Activated gamma-delta T cell (primary cell): Measurements from ENCODE around the gene PHF21B.

Experiments used
- DNase-seq: peaks from one replicate; lab custom pipeline; 2025; lab: John Stamatoyannopoulos, UW

PHF21B gene

DNA sequence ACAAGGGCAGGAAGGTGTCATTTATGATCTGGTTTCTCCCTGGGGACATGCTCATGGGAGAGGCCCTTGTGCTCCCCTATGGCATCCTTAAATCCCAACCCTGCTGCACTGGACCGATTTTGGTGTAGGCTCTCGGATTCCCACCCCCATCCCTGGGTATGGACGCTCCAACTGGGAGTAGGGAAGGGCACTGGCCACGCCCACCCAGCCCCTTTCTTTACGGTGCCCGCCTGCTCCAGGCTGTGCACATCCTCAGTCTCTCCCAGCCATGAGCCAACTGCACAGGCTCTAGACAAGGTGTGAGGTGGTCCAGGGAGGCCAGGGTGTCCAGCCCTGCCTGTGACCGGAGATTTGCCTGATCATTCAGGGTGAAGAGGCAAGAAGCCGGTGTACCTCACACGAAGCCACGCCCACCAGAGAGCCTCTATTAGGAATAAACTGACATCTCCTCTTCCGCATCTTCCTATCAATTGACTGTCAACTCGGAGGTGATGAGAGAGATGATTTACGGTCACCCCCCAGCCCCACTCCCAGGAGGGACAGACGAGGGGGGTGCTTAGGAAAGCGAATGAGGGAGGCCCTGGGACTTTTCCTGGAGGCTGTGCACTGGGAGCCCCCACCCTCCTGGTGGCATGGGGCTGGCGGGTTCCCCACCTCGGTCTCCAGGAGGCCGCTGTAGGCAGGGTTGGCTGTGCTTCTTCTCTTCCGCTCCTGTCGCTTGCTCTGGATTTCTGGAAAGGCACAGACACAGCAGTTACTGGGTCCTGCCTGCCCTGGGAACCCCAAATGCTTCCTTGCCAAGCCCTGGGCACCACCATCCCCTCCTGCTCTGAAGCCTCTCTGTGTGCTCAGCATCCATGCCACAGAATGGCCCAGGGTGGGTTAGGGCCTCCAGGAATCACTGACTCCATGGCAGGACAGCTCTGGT is 116.7 kb downstream of the PHF21B start:
- DNase-seq, result no peak

DNA sequence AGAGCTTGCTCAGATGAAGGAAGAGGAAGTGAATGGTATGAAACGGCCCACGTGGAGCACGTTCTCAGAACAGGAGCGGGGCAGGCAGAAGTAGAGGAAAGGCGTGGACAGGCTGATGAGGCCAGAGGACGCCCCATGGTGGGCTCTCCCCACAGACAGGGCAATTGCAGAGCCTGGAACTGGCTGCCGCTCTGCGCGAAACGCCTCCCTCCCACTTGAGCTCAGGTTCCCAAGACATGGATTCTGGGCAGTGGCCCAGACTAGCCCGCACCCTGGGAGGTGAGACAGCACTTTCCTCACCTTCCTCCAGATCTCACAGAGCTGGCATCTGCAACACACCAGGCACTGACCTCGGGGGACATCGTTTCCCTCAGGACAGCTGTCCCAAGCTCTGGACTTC is 117.6 kb downstream of the PHF21B start:
- no peak for DNase-seq

- DNase-seq, result no peak
These were observed 118.0 kb downstream of the PHF21B start for GRCh38 chr22:44891791-44892190.

GRCh38 chr22:44891293-44891747 is 118.5 kb downstream of the PHF21B start:
- no peak for DNase-seq

DNA sequence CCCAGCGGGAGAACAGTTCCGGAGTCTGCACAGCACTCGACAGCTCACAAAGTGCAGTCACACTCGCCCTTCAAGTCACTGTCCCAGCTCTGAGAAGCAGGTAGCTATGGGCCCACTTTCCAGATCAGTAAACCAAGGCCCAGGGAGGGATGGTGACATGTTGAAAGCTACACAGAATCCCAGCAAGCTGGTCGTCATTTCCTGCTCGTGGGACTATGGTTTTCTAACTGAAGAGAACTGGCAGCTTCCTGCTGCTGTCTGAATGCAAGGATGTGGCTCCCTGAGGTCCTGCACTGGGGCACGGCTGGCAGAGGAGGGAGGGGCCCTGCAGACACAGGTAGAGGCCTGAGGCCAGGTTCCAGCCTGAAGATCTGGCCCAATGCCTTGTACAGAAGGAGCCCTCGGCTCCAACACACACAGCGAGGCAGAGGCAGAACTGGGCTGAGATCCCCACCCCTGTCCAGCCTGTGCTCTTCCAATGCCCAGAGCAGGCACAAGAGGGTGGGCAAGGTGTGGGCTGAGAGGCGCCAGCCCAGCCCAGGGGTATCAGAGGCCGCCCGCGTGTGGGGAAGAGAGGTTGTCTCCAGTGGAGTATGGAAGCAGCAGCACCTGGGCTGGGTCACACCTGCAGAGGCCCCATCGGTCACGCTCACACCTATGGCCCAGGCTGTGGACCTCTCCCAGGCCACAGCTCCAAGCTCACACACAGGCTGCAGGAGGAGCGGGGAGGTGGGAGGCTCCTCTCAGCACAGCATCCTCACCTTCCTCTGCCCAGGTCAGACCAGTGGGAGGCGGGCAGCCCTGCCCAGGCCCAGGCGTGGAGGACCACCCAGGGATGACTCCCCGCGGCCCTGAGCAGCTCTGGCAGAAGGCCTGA is 119.2 kb downstream of the PHF21B start:
- no peak for DNase-seq

DNA sequence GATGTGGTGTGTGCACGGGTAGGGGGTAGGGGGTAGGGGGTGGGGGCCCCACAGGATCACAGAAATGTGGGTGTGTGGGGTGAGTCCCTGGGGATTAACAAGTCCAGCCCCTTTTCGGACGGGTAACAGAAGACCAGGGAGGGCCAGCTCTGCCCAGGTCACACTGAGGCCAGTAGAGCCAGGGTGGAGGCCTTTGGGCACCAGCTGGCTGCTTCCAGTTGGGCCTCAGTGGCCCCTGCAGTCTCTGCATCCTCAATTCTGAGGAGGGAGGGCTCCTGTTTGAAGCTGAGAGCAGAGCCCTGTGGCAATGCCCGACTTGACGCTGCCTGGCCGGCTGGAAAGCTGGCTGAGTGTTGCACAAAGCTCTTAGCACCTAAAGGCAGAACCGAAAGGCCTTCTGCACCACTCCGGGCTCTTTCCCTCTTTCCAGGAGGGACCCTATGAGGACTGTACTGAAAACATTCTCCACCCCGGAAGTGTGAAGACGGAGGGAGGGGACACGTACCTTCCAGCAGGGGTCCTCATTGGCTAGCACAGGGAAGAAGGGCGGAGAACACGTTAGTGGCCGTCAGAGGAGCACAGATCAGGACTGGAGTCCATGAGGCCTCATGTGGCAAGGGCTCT is 120.4 kb downstream of the PHF21B start:
- DNase-seq, result no peak

DNA sequence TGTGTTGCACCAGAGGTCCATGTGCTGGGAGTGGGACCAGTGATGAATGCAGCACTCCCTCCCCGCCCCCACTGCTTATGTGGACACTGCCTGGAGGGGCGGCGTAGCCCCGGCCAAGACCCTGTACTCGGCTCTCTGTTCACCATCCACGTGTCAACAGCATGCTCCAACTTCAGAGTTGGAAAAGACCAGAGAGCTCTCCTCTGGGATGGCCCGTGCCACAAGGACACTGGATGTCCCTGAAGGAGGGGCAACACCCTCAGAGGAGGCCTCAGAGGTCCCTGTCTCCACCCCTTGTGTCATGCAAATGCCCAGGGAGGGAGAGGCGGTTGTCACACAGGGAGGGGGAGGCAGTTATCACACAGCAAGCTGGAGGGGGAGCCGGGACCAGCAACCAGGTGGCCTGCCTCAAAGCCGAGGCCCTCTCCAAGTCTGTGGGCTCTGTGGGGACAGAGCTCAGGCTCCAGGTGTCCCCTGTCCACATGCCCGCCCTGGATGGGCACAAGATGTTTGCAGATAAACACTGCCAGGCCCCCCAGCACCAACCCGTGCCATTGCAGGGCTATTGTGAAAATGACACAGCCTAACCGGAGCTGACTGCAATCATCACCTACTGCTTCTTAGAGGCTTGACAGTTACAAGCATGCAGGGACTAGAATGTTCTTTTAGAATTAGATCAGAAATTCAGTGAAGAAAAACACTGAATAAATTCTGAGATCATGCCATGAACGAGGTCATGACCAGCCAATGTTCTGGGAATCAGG is 121.1 kb downstream of the PHF21B start:
- DNase-seq, result no peak

DNA sequence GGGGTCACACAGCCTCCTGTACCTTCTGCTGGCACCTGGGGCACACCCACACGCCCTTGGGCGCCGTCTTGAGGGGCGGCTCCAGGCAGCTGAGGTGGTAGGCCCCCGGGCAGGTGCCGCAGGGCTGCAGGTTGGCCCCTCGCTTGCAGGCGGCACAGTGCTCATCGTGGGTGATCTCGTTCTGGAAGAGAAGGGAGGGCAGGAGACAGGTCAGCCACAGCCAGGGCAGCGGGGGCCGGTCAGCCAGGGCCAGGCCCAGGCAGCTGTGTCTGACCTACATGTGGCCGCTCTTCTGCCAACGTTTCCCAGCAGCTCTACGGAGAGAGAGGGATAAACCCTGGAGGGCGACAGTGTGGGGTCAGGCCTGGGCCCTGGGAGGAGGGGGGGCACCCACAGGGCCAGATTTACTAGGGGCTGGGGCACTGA is 121.9 kb downstream of the PHF21B start:
- no peak for DNase-seq

DNA sequence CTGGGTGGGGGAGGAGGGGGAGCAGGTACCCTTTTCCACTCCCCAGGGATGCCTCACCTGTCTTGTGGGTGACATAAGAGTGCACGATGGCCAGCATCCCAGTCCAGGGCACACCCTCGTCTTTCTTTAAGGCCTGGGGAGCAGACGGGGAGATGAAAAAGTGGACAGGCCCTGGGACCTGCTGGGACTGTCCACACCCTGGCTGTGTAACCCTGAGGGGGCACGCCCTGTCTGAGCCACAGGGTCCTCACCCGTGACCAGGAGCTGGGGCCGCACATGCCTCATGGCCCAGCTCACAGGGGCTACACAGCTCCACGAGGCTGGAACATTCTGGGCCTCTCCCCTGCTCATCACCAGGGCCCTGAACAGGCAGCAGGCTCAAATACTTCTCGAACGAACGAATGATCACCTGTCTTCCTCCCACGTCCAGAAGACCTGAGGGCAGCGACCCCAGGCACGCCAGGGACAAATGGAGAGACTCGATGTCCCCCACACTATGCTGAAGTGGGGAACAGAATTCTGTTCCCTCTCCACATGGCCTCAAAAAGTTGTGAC is 123.9 kb downstream of the PHF21B start:
- no peak for DNase-seq

- DNase-seq, result no peak
These were observed 124.6 kb downstream of the PHF21B start for GRCh38 chr22:44884968-44885805.

DNA sequence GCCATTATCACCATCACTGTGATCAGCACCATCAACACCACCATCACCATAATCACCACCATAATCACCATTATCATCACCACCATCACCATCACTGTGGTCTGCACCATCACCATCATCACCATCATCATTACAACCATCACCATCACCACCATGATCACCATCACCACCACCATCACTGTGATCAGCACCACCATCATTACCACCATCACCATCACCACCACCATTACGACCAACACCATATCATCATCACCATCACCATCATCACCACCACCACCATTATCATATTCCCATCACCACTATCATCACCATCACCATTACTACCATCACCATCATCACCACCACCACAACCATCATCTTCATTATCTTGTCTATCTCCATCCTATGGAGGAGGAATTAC is 125.2 kb downstream of the PHF21B start:
- DNase-seq, result no peak

DNA sequence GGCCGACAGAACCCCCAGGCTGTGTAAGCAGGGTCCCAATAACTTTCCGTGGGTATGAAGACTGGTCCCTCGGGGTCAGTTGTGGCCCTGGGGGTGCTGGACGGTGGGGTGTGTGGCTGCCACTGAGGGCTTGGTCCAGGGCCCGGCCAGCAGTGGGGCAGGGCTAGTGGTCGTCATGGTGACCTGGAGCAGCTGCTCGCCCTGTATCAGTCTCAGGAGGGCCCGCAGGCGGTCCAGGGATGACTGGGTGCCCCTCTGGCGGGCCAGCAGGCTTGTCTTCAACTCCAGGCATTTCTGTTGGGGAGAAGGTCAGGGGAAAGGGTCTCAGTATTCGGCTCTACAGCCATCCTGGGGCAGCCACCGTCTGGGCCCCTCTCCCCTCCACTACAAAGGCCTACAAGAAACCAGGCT is 126.8 kb downstream of the PHF21B start:
- no peak for DNase-seq

GRCh38 chr22:44882226-44882905 is 127.4 kb downstream of the PHF21B start:
- no peak for DNase-seq

- no peak for DNase-seq
These were observed 128.2 kb downstream of the PHF21B start for GRCh38 chr22:44881624-44882023.

- DNase-seq, result no peak
These were observed 129.1 kb downstream of the PHF21B start for GRCh38 chr22:44880610-44881290.

- no peak for DNase-seq
These were observed 130.5 kb downstream of the PHF21B start for GRCh38 chr22:44879301-44879680.

- DNase-seq, result no peak
These were observed 131.1 kb downstream of the PHF21B start for GRCh38 chr22:44878483-44879300.

DNA sequence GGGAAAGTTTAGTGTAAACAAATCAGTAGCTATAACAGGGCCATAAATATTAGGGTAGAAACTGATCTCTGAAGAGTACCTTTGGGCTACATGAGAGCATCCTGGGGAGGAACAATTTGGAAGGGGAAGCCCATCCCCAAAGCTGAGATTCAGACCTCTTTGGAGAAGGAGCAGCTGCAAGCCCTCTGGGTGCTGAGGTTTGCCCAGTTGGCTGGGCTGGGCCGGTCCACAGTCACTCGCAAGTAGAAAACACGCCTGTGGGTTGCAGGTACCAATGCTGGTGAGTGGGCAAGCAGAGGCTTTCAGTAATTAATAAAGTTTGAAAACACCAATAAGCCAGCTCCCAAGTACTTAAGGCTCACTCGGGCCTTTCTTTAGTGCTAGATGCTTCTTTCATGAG is 132.9 kb downstream of the PHF21B start:
- no peak for DNase-seq
